Measurements from ENCODE around the gene RIC8B. TPM values are rescaled to one million over a fixed set of nuclear protein-coding genes. Genes with fewer than 3 reads are reported as not detected.

Gene RIC8B
- total RNA-seq, 2 donors from 2014 or later = 12.9 to 27.5 TPM

DNA sequence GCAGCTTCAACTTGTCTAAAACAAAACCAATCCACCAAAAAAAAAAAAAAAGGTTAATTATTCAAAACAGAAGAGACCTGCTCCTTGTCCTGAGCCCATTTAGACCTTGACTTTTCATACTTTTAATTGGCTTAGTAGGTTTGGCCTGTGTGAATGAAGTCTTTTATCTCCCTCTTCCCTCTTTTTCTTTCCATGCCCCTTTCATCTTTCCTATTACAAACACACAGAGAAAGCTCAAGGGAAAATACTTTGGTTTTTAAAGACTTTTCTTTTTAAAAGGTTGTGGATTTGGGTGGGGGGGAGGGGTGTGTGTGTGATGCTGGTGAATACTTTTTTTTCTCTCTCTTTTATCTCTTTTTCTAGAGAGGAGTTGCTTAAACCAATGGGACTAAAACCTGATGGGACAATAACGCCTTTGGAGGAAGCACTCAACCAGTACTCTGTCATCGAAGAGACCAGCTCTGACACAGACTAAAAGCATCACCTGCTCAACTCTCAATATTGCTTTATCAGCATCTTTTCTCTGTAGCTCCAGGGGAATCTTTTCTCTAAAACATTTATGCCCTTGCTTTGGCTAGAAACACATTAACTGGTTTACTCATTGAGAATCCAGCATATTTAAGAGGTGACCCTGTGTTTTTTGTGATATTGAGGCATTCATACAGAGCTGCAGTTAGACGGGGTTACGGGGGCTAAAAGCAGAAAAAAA, 111.2 kb downstream of the RIC8B start:
- H3K27me3 ChIP-seq (replicated peaks; ENCODE audit: insufficient read depth) = no peaks in the 10 kb centered on the region
- H3K9me3 ChIP-seq = no peaks in the 10 kb centered on the region
- H3K27ac ChIP-seq = no peak overlapping the region
- DNase-seq (ENCODE audit: low spot score) = no peak
- no peaks in the 10 kb centered on the region for H3K4me1 ChIP-seq (ENCODE audit: control insufficient read depth in 1 of 2, low read depth in 2 of 2)
- no peak overlapping the region for H3K4me3 ChIP-seq
- peaks cover 13% of the 10 kb centered on the region for H3K36me3 ChIP-seq
- TF ChIP-seq, protein P1, sequence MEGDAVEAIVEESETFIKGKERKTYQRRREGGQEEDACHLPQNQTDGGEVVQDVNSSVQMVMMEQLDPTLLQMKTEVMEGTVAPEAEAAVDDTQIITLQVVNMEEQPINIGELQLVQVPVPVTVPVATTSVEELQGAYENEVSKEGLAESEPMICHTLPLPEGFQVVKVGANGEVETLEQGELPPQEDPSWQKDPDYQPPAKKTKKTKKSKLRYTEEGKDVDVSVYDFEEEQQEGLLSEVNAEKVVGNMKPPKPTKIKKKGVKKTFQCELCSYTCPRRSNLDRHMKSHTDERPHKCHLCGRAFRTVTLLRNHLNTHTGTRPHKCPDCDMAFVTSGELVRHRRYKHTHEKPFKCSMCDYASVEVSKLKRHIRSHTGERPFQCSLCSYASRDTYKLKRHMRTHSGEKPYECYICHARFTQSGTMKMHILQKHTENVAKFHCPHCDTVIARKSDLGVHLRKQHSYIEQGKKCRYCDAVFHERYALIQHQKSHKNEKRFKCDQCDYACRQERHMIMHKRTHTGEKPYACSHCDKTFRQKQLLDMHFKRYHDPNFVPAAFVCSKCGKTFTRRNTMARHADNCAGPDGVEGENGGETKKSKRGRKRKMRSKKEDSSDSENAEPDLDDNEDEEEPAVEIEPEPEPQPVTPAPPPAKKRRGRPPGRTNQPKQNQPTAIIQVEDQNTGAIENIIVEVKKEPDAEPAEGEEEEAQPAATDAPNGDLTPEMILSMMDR (IDR thresholded peaks at IDR 0.05) = no peak
- no peak for ATAC-seq (ENCODE audit: insufficient number of reproducible peaks, low FRiP score, low read depth)

DNA sequence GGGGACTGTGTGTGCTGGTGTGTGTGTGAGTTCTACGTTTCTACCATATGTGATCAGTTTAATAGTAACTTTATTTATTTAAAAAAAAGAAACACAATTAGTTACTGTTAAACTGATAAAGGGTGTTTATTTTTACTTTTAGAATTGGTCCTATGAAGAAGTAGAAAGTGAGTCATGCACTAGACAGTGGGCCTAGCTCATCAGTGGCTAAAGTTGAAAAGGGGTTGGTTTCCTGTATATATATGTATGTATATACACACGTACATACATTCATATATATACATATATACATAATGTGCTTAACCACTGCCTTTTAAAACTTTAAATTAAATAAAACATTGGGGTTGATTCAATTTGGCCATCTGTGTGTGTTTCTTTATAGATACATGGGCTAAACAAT, 112.5 kb downstream of the RIC8B start:
- DNase-seq (ENCODE audit: low spot score) = no peak
- no peak overlapping the region for H3K4me3 ChIP-seq
- no peaks in the 10 kb centered on the region for H3K27me3 ChIP-seq (replicated peaks; ENCODE audit: insufficient read depth)
- ATAC-seq (ENCODE audit: insufficient number of reproducible peaks, low FRiP score, low read depth) = no peak
- H3K27ac ChIP-seq = no peak overlapping the region
- TF ChIP-seq, protein P1 (IDR thresholded peaks at IDR 0.05) = no peak
- peaks cover 13% of the 10 kb centered on the region for H3K36me3 ChIP-seq
- H3K9me3 ChIP-seq = no peaks in the 10 kb centered on the region
- H3K4me1 ChIP-seq (ENCODE audit: control insufficient read depth in 1 of 2, low read depth in 2 of 2) = no peaks in the 10 kb centered on the region

DNA sequence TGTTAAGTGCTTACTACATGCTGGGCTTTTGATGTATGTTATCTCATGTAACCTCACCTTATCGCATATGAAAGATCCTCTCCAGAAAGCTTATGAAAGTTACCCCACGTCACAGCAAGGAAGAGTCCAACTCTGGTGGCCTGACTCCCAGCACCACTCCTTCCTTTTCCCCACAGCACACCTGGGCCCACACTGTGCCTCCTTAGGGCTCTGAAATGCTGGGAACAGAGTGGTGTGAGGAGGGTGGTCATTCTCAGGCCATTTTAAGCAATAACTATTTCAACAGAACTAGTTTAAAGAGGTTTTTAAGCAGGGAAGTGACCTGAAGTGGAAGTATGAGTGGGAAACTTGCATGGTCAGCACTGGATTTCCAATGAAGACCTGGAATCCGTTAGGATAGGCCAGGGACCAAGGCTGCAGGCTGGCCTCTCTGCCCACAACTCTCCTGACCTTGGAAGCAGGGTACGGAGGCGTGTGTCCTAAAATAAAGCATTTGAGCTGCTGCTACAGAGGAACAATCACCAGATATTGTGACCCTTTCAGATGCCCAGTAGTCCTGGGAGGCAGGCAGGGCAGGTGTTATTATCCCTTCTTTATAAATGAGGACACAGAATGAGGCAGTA, 114.0 kb downstream of the RIC8B start:
- Histone ChIP-seq H3K27me3 (replicated peaks; ENCODE audit: insufficient read depth) (no peaks in the 10 kb centered on the region), H3K4me3 (no peak overlapping the region), H3K9me3 (no peaks in the 10 kb centered on the region), H3K36me3 (peaks cover 13% of the 10 kb centered on the region), H3K27ac (no peak overlapping the region), H3K4me1 (ENCODE audit: control insufficient read depth in 1 of 2, low read depth in 2 of 2) (no peaks in the 10 kb centered on the region)
- TF ChIP-seq, protein P1 (IDR thresholded peaks at IDR 0.05) = no peak
- no peak for DNase-seq (ENCODE audit: low spot score)
- ATAC-seq (ENCODE audit: insufficient number of reproducible peaks, low FRiP score, low read depth) = no peak

DNA sequence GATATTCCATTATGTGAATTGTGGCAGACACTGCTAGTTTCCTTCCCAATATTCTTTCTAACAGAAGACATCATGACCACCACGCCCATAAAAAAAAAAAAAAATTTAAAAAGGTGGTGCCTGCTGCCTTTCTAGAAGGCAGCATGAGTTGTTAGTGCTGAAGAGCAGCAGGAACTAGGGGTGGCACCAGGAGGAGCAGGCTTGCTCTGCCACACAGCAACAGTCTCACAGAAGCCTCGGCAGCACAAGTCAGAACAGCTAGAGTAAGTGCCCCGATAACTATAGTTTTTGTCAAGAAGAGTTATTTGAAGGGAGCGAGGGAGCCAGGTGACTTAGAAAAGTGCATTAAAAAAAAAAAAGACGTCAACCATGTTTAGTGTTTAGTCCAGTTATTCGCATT, 114.8 kb downstream of the RIC8B start:
- peaks cover 13% of the 10 kb centered on the region for H3K36me3 ChIP-seq
- H3K27ac ChIP-seq = no peak overlapping the region
- TF ChIP-seq, protein P1 (IDR thresholded peaks at IDR 0.05) = no peak
- no peaks in the 10 kb centered on the region for H3K4me1 ChIP-seq (ENCODE audit: control insufficient read depth in 1 of 2, low read depth in 2 of 2)
- ATAC-seq (ENCODE audit: insufficient number of reproducible peaks, low FRiP score, low read depth) = no peak
- no peak for DNase-seq (ENCODE audit: low spot score)
- no peaks in the 10 kb centered on the region for H3K27me3 ChIP-seq (replicated peaks; ENCODE audit: insufficient read depth)
- no peak overlapping the region for H3K4me3 ChIP-seq
- H3K9me3 ChIP-seq = no peaks in the 10 kb centered on the region

DNA sequence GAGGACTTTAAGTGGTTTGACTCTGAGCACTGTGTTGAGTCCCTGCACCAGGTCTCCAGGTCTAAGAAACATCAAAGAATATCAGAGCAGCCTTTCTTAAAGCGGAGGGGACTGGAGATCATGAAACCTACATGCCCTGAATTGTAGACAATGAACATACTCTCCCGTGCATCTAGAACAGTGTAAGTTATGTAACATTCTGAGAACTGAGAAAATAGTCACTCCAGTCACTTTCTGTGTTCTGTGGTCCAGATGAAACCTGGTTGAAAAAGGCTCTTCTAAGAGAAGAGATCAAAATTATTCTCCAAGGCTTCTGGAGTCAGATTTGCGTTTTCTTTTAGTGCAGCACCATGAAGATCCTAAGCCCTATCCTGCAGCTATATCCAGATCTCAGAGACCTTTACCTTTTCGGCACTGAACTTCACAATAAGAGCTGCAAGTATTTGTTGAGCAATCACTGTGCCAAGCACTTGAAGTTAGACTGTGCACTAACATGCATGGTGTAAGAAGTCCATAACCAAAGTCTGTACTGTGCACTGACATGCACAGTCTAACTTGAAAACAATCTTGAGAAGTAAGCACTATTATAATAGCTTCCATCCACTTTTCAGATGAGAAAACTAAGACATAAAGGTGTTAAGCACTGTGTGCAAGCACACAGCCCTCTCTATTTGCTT, 115.6 kb downstream of the RIC8B start:
- H3K4me3 ChIP-seq = no peak overlapping the region
- DNase-seq (ENCODE audit: low spot score) (no peak), ATAC-seq (ENCODE audit: insufficient number of reproducible peaks, low FRiP score, low read depth) (no peak)
- no peaks in the 10 kb centered on the region for H3K9me3 ChIP-seq
- TF ChIP-seq, protein P1 (IDR thresholded peaks at IDR 0.05) = no peak
- H3K36me3 ChIP-seq = peaks cover 13% of the 10 kb centered on the region
- no peaks in the 10 kb centered on the region for H3K27me3 ChIP-seq (replicated peaks; ENCODE audit: insufficient read depth)
- H3K4me1 ChIP-seq (ENCODE audit: control insufficient read depth in 1 of 2, low read depth in 2 of 2) = no peaks in the 10 kb centered on the region
- H3K27ac ChIP-seq = no peak overlapping the region

All from thoracic aorta (tissue), 2 donors.